Measurements from ENCODE around the gene CENPM. TPM values are rescaled to one million over a fixed set of nuclear protein-coding genes. Genes with fewer than 3 reads are reported as not detected.

The CENPM gene
- total RNA-seq, 4 donors from 2014 or later: 1.5 to 5.1 TPM; not detected in 2

GRCh38 chr22:41964112-41964491 is 17.1 kb upstream of the CENPM start:
- H3K9me3 ChIP-seq: no peaks in the 10 kb centered on the region
- no peaks in the 10 kb centered on the region for H3K36me3 ChIP-seq
- no peak overlapping the region for H3K4me3 ChIP-seq
- TF ChIP-seq, protein P1, sequence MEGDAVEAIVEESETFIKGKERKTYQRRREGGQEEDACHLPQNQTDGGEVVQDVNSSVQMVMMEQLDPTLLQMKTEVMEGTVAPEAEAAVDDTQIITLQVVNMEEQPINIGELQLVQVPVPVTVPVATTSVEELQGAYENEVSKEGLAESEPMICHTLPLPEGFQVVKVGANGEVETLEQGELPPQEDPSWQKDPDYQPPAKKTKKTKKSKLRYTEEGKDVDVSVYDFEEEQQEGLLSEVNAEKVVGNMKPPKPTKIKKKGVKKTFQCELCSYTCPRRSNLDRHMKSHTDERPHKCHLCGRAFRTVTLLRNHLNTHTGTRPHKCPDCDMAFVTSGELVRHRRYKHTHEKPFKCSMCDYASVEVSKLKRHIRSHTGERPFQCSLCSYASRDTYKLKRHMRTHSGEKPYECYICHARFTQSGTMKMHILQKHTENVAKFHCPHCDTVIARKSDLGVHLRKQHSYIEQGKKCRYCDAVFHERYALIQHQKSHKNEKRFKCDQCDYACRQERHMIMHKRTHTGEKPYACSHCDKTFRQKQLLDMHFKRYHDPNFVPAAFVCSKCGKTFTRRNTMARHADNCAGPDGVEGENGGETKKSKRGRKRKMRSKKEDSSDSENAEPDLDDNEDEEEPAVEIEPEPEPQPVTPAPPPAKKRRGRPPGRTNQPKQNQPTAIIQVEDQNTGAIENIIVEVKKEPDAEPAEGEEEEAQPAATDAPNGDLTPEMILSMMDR (IDR thresholded peaks at IDR 0.05 in 4 of 5, conservative IDR thresholded peaks at IDR 0.05 in 1 of 5): no peak
- no peak for TF ChIP-seq POLR2A (IDR thresholded peaks at IDR 0.05)
- no peaks in the 10 kb centered on the region for H3K4me1 ChIP-seq
- no peak for ATAC-seq
- H3K27me3 ChIP-seq: no peaks in the 10 kb centered on the region
- in situ Hi-C loops (cut with MboI; ENCODE audit: low sequenced_read_pairs in 4 of 4): loop anchor here in 3 of 4 donors (10.0 to 25.0 kb wide), 2 partner anchors 471 to 473 kb away; partner anchors contain the start of gene NFAM1 (in 3 of the 3)
- no peak for DNase-seq
- intact Hi-C loops (cut with DNase I; ENCODE audit: low total_unique reads): loop anchor here (10.0 kb wide), 1 partner anchor 151 kb away; no protein-coding TSS in a partner anchor
- H3K27ac ChIP-seq: no peak overlapping the region

DNA sequence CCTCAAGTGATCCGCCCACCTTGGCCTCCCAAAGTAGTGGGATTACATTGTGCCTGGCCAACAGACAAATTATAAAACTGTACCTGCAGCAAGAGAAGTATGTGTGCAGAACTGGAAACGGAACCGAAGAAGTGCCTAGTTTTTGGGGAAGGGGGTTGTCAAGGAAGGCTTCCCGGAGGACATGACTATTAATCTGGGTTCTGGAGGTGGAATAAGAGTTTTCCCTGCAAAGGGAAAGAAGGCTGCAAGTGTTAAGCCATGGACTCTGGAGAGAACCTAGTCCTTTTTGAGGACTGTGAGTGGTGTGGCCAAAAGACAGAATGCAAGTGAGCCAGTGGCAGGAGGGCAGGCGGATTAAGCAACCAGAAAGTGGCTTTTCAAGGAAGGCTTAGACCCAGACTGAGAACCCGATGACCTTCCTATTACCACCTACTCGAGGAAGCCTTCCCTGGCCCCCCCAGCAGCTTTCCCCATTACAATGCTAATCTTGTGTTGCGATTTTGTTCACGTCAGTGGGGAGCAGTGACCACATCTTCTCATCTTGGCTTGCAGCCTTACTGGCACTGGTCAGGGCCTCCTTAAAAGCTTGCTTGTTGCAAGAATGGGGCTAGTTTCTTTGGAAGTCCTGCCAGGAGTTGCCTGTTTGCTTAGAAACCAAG is 16.6 kb upstream of the CENPM start:
- Histone ChIP-seq H3K27me3 (no peaks in the 10 kb centered on the region), H3K4me1 (no peaks in the 10 kb centered on the region), H3K27ac (no peak overlapping the region), H3K9me3 (no peaks in the 10 kb centered on the region), H3K4me3 (no peak overlapping the region), H3K36me3 (no peaks in the 10 kb centered on the region)
- intact Hi-C loops (cut with DNase I; ENCODE audit: low total_unique reads) (loop anchor here (10.0 kb wide), 1 partner anchor 151 kb away; no protein-coding TSS in a partner anchor), in situ Hi-C loops (cut with MboI; ENCODE audit: low sequenced_read_pairs in 4 of 4) (loop anchor here in 3 of 4 donors (10.0 to 25.0 kb wide), 2 partner anchors 471 to 474 kb away; partner anchors contain the start of gene NFAM1 (in 3 of the 3))
- ATAC-seq (no peak), DNase-seq (no peak)
- TF ChIP-seq, protein P1 (IDR thresholded peaks at IDR 0.05 in 4 of 5, conservative IDR thresholded peaks at IDR 0.05 in 1 of 5): no peak
- no peak for TF ChIP-seq POLR2A (IDR thresholded peaks at IDR 0.05)

DNA sequence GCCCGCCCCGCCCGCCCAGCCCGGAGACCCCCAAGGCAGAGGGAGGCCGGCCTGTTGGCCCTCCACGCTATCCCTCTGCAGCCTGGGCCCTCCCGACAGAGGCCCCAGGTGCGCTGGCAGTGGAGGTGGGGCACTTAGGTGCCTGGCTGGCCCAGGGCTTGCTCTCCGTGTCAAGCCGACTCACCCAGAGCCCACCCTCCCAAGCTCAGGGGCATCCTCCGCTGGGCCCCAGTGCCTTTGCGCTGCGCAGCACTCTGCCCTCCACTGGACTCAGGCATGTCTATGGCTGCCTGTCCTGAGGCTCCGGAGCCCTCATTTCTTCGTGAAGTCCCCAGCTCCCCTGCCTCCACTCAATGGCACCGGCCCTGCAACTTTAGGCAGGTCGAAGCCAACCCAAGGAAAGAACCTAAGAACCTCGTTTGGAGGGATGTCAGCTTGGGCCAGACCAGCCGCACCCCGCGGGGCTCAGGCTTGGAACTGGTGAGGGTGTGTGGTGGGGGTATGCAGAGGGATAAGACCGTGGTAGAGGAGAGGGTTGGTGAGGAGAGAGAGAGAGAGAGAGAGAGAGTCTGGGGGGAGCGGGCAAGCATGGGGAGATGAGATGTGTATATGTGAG is 11.1 kb upstream of the CENPM start:
- DNase-seq: no peak
- in situ Hi-C loops (cut with MboI; ENCODE audit: low sequenced_read_pairs in 4 of 4) (loop anchor here in 2 of 4 donors (25.0 kb wide), 1 partner anchor 479 kb away; the partner anchor contains the start of gene NFAM1 (in 2 of the 2)), intact Hi-C loops (cut with DNase I; ENCODE audit: low total_unique reads) (no loop called here)
- Histone ChIP-seq H3K27me3 (peaks cover 0 to 7% (median 7%) of the 10 kb centered on the region in 3 donors), H3K4me3 (peak overlapping the region in 3 of 4 donors; percentile 23 to 31 (median 31)), H3K4me1 (no peaks in the 10 kb centered on the region), H3K36me3 (no peaks in the 10 kb centered on the region), H3K9me3 (no peaks in the 10 kb centered on the region), H3K27ac (no peak overlapping the region)
- TF ChIP-seq POLR2A (IDR thresholded peaks at IDR 0.05): no peak
- TF ChIP-seq, protein P1 (IDR thresholded peaks at IDR 0.05 in 4 of 5, conservative IDR thresholded peaks at IDR 0.05 in 1 of 5): peak in 1 of 5 experiments; percentile 18
- ATAC-seq: no peak

- in situ Hi-C loops (cut with MboI; ENCODE audit: low sequenced_read_pairs in 4 of 4): loop anchor here in 2 of 4 donors (25.0 kb wide), 1 partner anchor 485 kb away; the partner anchor contains the start of gene NFAM1 (in 2 of the 2)
- TF ChIP-seq, protein P1 (IDR thresholded peaks at IDR 0.05 in 4 of 5, conservative IDR thresholded peaks at IDR 0.05 in 1 of 5): no peak
- TF ChIP-seq POLR2A (IDR thresholded peaks at IDR 0.05): no peak
- intact Hi-C loops (cut with DNase I; ENCODE audit: low total_unique reads): no loop called here
These were observed 5.8 kb upstream of the CENPM start for GRCh38 chr22:41952713-41953112.

More at GRCh38 chr22:41952713-41953112, 5.8 kb upstream of the CENPM start:
- ATAC-seq (no peak), DNase-seq (no peak)
- peaks cover 0 to 8% (median 3%) of the 10 kb centered on the region in 3 donors for H3K27me3 ChIP-seq
- no peaks in the 10 kb centered on the region for H3K4me1 ChIP-seq
- no peaks in the 10 kb centered on the region for H3K36me3 ChIP-seq
- no peak overlapping the region for H3K4me3 ChIP-seq
- no peaks in the 10 kb centered on the region for H3K9me3 ChIP-seq
- no peak overlapping the region for H3K27ac ChIP-seq
